ENCODE data around the gene PPP1R1B. TPM values are rescaled to one million over a fixed set of nuclear protein-coding genes. Genes with fewer than 3 reads are reported as not detected.

Gene PPP1R1B
- polyA plus RNA-seq, 1 donor from 2014 or later, result 1.8 TPM

DNA sequence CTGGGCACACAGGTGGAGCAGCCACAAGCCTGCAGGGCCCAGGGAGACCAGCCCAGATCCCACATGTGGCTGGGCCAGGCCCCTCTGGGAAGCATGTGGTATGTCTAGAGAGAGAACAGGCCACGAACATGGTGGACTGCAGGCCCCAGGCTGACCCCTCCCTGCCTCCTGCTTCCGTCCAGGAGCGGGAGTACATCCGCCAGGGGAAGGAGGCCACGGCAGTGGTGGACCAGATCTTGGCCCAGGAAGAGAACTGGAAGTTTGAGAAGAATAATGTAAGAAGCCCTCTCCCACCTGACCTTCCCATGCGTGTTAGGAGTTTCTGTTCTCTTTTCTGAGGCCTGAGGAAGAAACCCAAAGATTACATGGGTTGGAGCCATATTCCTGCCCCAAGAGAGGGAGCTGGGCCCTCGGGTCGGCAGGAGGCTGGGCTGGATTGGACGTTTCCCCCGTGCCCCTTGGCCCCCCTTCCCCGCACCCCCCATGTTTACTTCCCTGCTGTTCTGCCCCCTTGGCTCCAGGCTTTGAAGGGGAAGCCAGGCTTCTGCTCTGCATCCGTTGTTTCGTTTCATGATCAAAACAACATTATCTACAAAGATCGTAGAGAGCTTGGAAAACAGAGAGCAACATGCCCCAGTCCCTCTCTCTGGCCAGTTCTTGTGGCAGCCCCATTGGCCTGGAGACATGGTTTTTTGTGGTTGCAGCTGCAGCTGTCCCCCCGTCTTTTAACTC, 32.7 kb downstream of the PPP1R1B start:
- Histone ChIP-seq H4K20me1 (ENCODE audit: insufficient read depth) (no peaks in the 10 kb centered on the region), H3K79me2 (replicated peaks; ENCODE audit: insufficient read depth, low read length) (no peaks in the 10 kb centered on the region), H3K36me3 (ENCODE audit: insufficient read depth, low read length) (no peaks in the 10 kb centered on the region), H3K27me3 (ENCODE audit: insufficient read depth, low read depth, low read length) (no peaks in the 10 kb centered on the region), H3K9me3 (ENCODE audit: low read length) (no peaks in the 10 kb centered on the region), H3K9me2 (ENCODE audit: insufficient read depth, low read length) (no peaks in the 10 kb centered on the region), H3K4me3 (ENCODE audit: low read length) (no peak overlapping the region), H2AFZ (ENCODE audit: low read depth, low read length) (no peak overlapping the region), H3K4me2 (ENCODE audit: low read length) (no peak overlapping the region), H3K27ac (ENCODE audit: low read length) (no peak overlapping the region), H3K9ac (ENCODE audit: low read length) (no peak overlapping the region), H3F3A (ENCODE audit: insufficient read depth, low read length, poor library complexity, severe bottlenecking) (no peaks in the 10 kb centered on the region)
- TF ChIP-seq TAF1 (IDR thresholded peaks at IDR 0.05; ENCODE audit: low read depth) (no peak), EP300 (conservative IDR thresholded peaks at IDR 0.05; ENCODE audit: poor library complexity, severe bottlenecking) (no peak), SMC3 (conservative IDR thresholded peaks at IDR 0.05; ENCODE audit: poor library complexity) (no peak), EZH2 (IDR thresholded peaks at IDR 0.05; ENCODE audit: borderline replicate concordance, insufficient read depth, low read length, poor library complexity, severe bottlenecking) (no peak), RAD21 (conservative IDR thresholded peaks at IDR 0.05) (no peak), MXI1 (conservative IDR thresholded peaks at IDR 0.05; ENCODE audit: poor library complexity, severe bottlenecking) (no peak), POLR2AphosphoS5 (IDR thresholded peaks at IDR 0.05) (no peak)
- TF ChIP-seq, protein P1, sequence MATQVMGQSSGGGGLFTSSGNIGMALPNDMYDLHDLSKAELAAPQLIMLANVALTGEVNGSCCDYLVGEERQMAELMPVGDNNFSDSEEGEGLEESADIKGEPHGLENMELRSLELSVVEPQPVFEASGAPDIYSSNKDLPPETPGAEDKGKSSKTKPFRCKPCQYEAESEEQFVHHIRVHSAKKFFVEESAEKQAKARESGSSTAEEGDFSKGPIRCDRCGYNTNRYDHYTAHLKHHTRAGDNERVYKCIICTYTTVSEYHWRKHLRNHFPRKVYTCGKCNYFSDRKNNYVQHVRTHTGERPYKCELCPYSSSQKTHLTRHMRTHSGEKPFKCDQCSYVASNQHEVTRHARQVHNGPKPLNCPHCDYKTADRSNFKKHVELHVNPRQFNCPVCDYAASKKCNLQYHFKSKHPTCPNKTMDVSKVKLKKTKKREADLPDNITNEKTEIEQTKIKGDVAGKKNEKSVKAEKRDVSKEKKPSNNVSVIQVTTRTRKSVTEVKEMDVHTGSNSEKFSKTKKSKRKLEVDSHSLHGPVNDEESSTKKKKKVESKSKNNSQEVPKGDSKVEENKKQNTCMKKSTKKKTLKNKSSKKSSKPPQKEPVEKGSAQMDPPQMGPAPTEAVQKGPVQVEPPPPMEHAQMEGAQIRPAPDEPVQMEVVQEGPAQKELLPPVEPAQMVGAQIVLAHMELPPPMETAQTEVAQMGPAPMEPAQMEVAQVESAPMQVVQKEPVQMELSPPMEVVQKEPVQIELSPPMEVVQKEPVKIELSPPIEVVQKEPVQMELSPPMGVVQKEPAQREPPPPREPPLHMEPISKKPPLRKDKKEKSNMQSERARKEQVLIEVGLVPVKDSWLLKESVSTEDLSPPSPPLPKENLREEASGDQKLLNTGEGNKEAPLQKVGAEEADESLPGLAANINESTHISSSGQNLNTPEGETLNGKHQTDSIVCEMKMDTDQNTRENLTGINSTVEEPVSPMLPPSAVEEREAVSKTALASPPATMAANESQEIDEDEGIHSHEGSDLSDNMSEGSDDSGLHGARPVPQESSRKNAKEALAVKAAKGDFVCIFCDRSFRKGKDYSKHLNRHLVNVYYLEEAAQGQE (IDR thresholded peaks at IDR 0.05; ENCODE audit: borderline replicate concordance), result no peak
- TF ChIP-seq, protein P2, sequence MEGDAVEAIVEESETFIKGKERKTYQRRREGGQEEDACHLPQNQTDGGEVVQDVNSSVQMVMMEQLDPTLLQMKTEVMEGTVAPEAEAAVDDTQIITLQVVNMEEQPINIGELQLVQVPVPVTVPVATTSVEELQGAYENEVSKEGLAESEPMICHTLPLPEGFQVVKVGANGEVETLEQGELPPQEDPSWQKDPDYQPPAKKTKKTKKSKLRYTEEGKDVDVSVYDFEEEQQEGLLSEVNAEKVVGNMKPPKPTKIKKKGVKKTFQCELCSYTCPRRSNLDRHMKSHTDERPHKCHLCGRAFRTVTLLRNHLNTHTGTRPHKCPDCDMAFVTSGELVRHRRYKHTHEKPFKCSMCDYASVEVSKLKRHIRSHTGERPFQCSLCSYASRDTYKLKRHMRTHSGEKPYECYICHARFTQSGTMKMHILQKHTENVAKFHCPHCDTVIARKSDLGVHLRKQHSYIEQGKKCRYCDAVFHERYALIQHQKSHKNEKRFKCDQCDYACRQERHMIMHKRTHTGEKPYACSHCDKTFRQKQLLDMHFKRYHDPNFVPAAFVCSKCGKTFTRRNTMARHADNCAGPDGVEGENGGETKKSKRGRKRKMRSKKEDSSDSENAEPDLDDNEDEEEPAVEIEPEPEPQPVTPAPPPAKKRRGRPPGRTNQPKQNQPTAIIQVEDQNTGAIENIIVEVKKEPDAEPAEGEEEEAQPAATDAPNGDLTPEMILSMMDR (IDR thresholded peaks at IDR 0.05; ENCODE audit: poor library complexity, severe bottlenecking), result no peak

DNA sequence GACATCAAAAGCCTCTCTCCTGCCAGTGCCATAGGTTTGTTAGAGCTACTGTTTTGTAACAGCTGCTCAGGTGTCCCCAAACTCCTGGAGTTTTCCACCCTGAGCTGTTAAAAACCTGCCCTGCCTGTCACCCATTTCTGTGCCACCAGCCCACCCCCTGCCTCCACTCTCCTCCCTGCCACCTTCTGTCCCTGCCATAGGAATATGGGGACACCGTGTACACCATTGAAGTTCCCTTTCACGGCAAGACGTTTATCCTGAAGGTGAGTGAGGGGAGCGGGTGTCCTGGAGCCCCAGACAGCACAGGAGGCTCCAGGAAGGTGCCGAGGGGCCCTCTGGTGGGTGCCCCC, 33.2 kb downstream of the PPP1R1B start:
- TF ChIP-seq, protein P1 (IDR thresholded peaks at IDR 0.05; ENCODE audit: borderline replicate concordance), result no peak
- no peak for TF ChIP-seq TAF1 (IDR thresholded peaks at IDR 0.05; ENCODE audit: low read depth)
- no peak for TF ChIP-seq SMC3 (conservative IDR thresholded peaks at IDR 0.05; ENCODE audit: poor library complexity)
- TF ChIP-seq POLR2AphosphoS5 (IDR thresholded peaks at IDR 0.05), result no peak
- Histone ChIP-seq H3K9me3 (ENCODE audit: low read length) (no peaks in the 10 kb centered on the region), H3K4me3 (ENCODE audit: low read length) (no peak overlapping the region), H3K4me2 (ENCODE audit: low read length) (no peak overlapping the region), H3K36me3 (ENCODE audit: insufficient read depth, low read length) (no peaks in the 10 kb centered on the region), H3K27me3 (ENCODE audit: insufficient read depth, low read depth, low read length) (no peaks in the 10 kb centered on the region), H3K79me2 (replicated peaks; ENCODE audit: insufficient read depth, low read length) (no peaks in the 10 kb centered on the region), H3K9me2 (ENCODE audit: insufficient read depth, low read length) (no peaks in the 10 kb centered on the region), H3K27ac (ENCODE audit: low read length) (no peak overlapping the region), H3F3A (ENCODE audit: insufficient read depth, low read length, poor library complexity, severe bottlenecking) (no peaks in the 10 kb centered on the region), H2AFZ (ENCODE audit: low read depth, low read length) (no peak overlapping the region), H3K9ac (ENCODE audit: low read length) (no peak overlapping the region), H4K20me1 (ENCODE audit: insufficient read depth) (no peaks in the 10 kb centered on the region)
